Activated B cell treated with CpG ODN at 0.5 μM for 24 hours (primary cell): ENCODE results near the gene KDM3B. TPM values are rescaled to one million over a fixed set of nuclear protein-coding genes. Genes with fewer than 3 reads are reported as not detected.
A peak's percentile ranks its signal among the peaks of the same experiment; 100 is the strongest.

ENCODE experiments used
- ATAC-seq: fragments of 200-7000 bp; cut with Tn5 transposase; one replicate; pipeline ENCODE4 v1.10.0; 2021; ENCODE audit warnings: low read depth, mild to moderate bottlenecking, moderate library complexity
- CTCF ChIA-PET: fragments of 350-600 bp; sonication (Branson Sonifier 250); formaldehyde crosslinking; loops from one replicate; lab custom pipeline; 2021; ENCODE audit warnings: antibody characterized with exemption; lab: Charles Lee
- POLR2A ChIA-PET: fragments of 350-600 bp; sonication (Branson Sonifier 250); formaldehyde crosslinking; loops from one replicate; lab custom pipeline; 2021; ENCODE audit warnings: antibody characterized with exemption; lab: Charles Lee
- DNase-seq: peaks from one replicate; pipeline ENCODE4 v3.0.0; 2022
- H3K27ac Mint-ChIP-seq: one replicate; pipeline ENCODE4 v1.8.0; 2020; ENCODE audit warnings: mixed read lengths
- H3K27me3 Mint-ChIP-seq: one replicate; pipeline ENCODE4 v1.8.0; 2021; ENCODE audit warnings: mixed read lengths
- H3K36me3 Mint-ChIP-seq: one replicate; pipeline ENCODE4 v1.8.0; 2021; ENCODE audit warnings: low read depth, mixed read lengths
- H3K4me1 Mint-ChIP-seq: one replicate; pipeline ENCODE4 v1.8.0; 2021; ENCODE audit warnings: mixed read lengths
- H3K4me3 Mint-ChIP-seq: one replicate; pipeline ENCODE4 v1.8.0; 2020; ENCODE audit warnings: mild to moderate bottlenecking, mixed read lengths
- H3K9me3 Mint-ChIP-seq: one replicate; pipeline ENCODE4 v1.8.0; 2020; ENCODE audit warnings: mixed read lengths
- intact Hi-C: fragments of 100-400 bp; cut with micrococcal nuclease; formaldehyde crosslinking; loops from one replicate; pipeline ENCODE4 v1.15.1; 2024
- total RNA-seq: library from RNA; stranded (reverse); gene quantifications from 2 replicates; pipeline ENCODE4 v1.2.3, GENCODE V29; 2022
- TF ChIP-seq, protein P1 (sequence below): fragments of 200-600 bp; IDR thresholded peaks from one replicate; pipeline ENCODE4 v1.8.0; 2022; ENCODE audit warnings: antibody characterized with exemption, mild to moderate bottlenecking

KDM3B gene
- total RNA-seq, 1 donor from 2014 or later = 94.0 TPM

- intact Hi-C loops = no loop called here
- no peaks in the 10 kb centered on the region for H3K9me3 Mint-ChIP-seq
- peaks cover 36% of the 10 kb centered on the region for H3K4me1 Mint-ChIP-seq
- peak overlapping the region; percentile 33 for H3K4me3 Mint-ChIP-seq
- TF ChIP-seq, protein P1, sequence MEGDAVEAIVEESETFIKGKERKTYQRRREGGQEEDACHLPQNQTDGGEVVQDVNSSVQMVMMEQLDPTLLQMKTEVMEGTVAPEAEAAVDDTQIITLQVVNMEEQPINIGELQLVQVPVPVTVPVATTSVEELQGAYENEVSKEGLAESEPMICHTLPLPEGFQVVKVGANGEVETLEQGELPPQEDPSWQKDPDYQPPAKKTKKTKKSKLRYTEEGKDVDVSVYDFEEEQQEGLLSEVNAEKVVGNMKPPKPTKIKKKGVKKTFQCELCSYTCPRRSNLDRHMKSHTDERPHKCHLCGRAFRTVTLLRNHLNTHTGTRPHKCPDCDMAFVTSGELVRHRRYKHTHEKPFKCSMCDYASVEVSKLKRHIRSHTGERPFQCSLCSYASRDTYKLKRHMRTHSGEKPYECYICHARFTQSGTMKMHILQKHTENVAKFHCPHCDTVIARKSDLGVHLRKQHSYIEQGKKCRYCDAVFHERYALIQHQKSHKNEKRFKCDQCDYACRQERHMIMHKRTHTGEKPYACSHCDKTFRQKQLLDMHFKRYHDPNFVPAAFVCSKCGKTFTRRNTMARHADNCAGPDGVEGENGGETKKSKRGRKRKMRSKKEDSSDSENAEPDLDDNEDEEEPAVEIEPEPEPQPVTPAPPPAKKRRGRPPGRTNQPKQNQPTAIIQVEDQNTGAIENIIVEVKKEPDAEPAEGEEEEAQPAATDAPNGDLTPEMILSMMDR = no peak
- no peaks in the 10 kb centered on the region for H3K27me3 Mint-ChIP-seq
- ATAC-seq (peak; percentile 31), DNase-seq (peak; percentile 48)
- ChIA-PET POLR2A (interaction anchor here (0.6 to 0.7 kb wide), 2 partner anchors 106 to 246 kb away, joined by 3 read pairs; no protein-coding TSS in a partner anchor), CTCF (interaction anchor here (0.9 kb wide), 1 partner anchor 9 kb away, joined by 8 read pairs; no protein-coding TSS in a partner anchor)
- no peaks in the 10 kb centered on the region for H3K36me3 Mint-ChIP-seq
- H3K27ac Mint-ChIP-seq = peak overlapping the region; percentile 76
These were observed 106.9 kb downstream of the KDM3B start for GRCh38 chr5:138459311-138459933.

DNA sequence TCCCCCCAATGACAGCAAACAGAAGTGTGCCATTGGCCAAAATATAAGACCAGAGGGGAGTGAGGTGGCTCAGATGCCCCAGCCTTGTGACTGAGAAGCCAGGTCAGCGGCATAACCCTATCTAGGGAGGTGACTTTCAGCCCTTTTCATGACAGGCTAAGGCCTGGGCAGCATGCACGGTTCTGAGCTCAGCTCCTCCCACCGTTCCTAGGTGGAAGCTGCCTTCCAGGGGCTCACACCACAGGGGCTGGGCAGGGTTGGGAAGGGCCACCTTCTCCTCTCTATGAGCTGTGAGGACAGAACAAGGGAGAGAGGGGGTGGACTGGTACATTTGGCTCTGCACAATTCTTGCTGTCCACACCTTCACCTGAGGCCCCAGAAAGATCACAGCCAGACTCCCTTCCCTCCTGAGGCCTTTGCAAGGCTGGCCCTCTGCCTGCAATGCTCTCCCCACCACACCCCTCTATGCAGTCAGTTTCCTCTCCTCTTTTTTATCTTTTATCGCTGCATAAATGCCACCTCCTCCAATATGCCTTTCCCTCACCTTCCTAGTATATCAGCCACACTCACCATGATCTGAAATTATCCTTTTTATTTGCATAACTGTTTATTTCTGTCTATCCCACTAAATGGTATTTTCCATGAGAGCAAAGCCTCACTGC lies 107.7 kb downstream of the KDM3B start:
- Mint-ChIP-seq H3K4me1 (peaks cover 36% of the 10 kb centered on the region), H3K4me3 (no peak overlapping the region), H3K9me3 (no peaks in the 10 kb centered on the region), H3K27me3 (no peaks in the 10 kb centered on the region), H3K36me3 (no peaks in the 10 kb centered on the region), H3K27ac (no peak overlapping the region)
- POLR2A ChIA-PET = interaction anchor here (0.5 to 0.7 kb wide), 3 partner anchors 26 to 1934 kb away, joined by 3 to 5 read pairs (median 4); no protein-coding TSS in a partner anchor
- intact Hi-C loops = loop anchor here (10.0 kb wide), 2 partner anchors 815 to 945 kb away; partner anchors contain the start of gene SPATA24
- TF ChIP-seq, protein P1 = no peak
- no peak for DNase-seq
- CTCF ChIA-PET = interaction anchor here (0.9 kb wide), 1 partner anchor 10 kb away, joined by 8 read pairs; no protein-coding TSS in a partner anchor
- no peak for ATAC-seq

GRCh38 chr5:138461343-138462125 lies 109.0 kb downstream of the KDM3B start:
- Mint-ChIP-seq H3K27me3 (no peaks in the 10 kb centered on the region), H3K4me3 (no peak overlapping the region), H3K36me3 (no peaks in the 10 kb centered on the region), H3K27ac (no peak overlapping the region), H3K9me3 (no peaks in the 10 kb centered on the region), H3K4me1 (peaks cover 40% of the 10 kb centered on the region)
- DNase-seq (no peak), ATAC-seq (no peak)
- intact Hi-C loops = loop anchor here (10.0 kb wide), 2 partner anchors 813 to 943 kb away; partner anchors contain the start of gene SPATA24
- CTCF ChIA-PET = interaction anchor here (1.2 to 2.9 kb wide), 2 partner anchors 12 to 42 kb away, joined by 4 to 11 read pairs; no protein-coding TSS in a partner anchor
- TF ChIP-seq, protein P1 = no peak
- POLR2A ChIA-PET = no interaction called here

GRCh38 chr5:138463419-138464007 lies 111.0 kb downstream of the KDM3B start:
- DNase-seq (no peak), ATAC-seq (no peak)
- H3K27ac Mint-ChIP-seq = peak overlapping the region; percentile 92
- intact Hi-C loops = loop anchor here (1.0 to 10.0 kb wide), 7 partner anchors 13 to 941 kb away; partner anchors contain the start of genes FAM53C, HNRNPA0, KDM3B and SPATA24
- H3K4me1 Mint-ChIP-seq = peaks cover 52% of the 10 kb centered on the region
- ChIA-PET CTCF (interaction anchor here (1.1 to 2.9 kb wide), 4 partner anchors 8 to 110 kb away, joined by 3 to 11 read pairs (median 5); no protein-coding TSS in a partner anchor), POLR2A (interaction anchor here (0.5 to 3.3 kb wide), 5 partner anchors 13 to 810 kb away, joined by 4 to 22 read pairs (median 12); partner anchors contain the start of genes ETF1 and HSPA9)
- H3K9me3 Mint-ChIP-seq = no peaks in the 10 kb centered on the region
- peaks cover 13% of the 10 kb centered on the region for H3K36me3 Mint-ChIP-seq
- H3K27me3 Mint-ChIP-seq = no peaks in the 10 kb centered on the region
- TF ChIP-seq, protein P1 = no peak
- H3K4me3 Mint-ChIP-seq = peak overlapping the region; percentile 89
